C4-2B (cell line): ENCODE measurements around the gene NME2.

ENCODE experiments used
- CTCF ChIP-seq: fragments of 450-650 bp; conservative IDR thresholded peaks from 2 replicates; pipeline ENCODE4 v1.5.1; 2017; ENCODE audit warnings: mild to moderate bottlenecking
- ZFX ChIP-seq: fragments of 450-650 bp; IDR thresholded peaks from 2 replicates; pipeline ENCODE4 v1.6.1; 2017

- TF ChIP-seq CTCF (no peak), ZFX (no peak)
These were observed 4.7 kb upstream of the NME2 start for GRCh38 chr17:51161541-51161940.
